Ectodermal cell (in vitro differentiated cells): Measurements from ENCODE around the gene KRT31.
"Not testable (repeated sequence)": the region's sequence is repeated elsewhere in the genome, so short reads cannot be mapped to it uniquely, and the experiment has no call there.

Experiments used
- H3K27ac ChIP-seq: 2 replicates; pipeline ENCODE4 v1.7.0; 2013; ENCODE audit warnings: mild to moderate bottlenecking, low read depth, low read length; ENCODE audit not compliant: insufficient read depth, poor library complexity, severe bottlenecking
- H3K27me3 ChIP-seq: 2 replicates; pipeline ENCODE4 v1.7.0; 2013; ENCODE audit warnings: mild to moderate bottlenecking, low read length; ENCODE audit not compliant: insufficient read depth, control insufficient read depth, poor library complexity, severe bottlenecking
- H3K36me3 ChIP-seq: one replicate; pipeline ENCODE4 v1.7.0; 2013; ENCODE audit warnings: low read length; ENCODE audit not compliant: control insufficient read depth, insufficient read depth
- H3K4me1 ChIP-seq: one replicate; pipeline ENCODE4 v1.7.0; 2013; ENCODE audit warnings: low read length; ENCODE audit not compliant: control insufficient read depth, insufficient read depth
- H3K4me3 ChIP-seq: 2 replicates; pipeline ENCODE4 v1.7.0; 2013; ENCODE audit warnings: low read depth, low read length, control low read depth; ENCODE audit not compliant: insufficient read depth
- H3K9me3 ChIP-seq: 2 replicates; pipeline ENCODE4 v1.7.0; 2013; ENCODE audit warnings: mild to moderate bottlenecking, low read length, moderate library complexity; ENCODE audit not compliant: control insufficient read depth
- WGBS, 2 experiments: methylation state at CpG; one replicate each; pipeline ENCODE4 v1.1.7; 2013; ENCODE audit warnings: missing lambda C conversion rate in 2 of 2; 5-methylcytosine and 5-hydroxymethylcytosine counted together

Gene KRT31

DNA sequence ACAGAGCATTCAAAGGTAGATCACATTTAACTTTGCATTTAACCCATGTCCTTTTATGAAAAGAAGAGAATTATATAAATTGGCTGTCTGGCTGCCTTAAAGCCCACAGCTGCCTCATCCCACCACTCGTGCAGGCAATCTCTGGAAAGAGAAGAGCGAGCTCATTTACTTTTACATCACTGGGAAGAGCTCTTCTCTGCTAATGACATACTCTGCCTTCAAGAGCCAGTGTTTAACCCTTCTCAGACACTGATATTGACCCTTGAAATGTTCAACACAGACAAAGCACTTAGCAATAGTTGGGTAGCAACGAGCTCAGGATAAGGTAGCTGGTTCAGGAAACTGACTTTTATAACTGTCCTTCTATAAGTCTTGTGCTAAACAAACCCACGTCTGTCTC is 36.6 kb upstream of the KRT31 start:
- H3K27ac ChIP-seq = no peak overlapping the region
- no peaks in the 10 kb centered on the region for H3K4me1 ChIP-seq
- H3K4me3 ChIP-seq = no peak overlapping the region
- no peaks in the 10 kb centered on the region for H3K27me3 ChIP-seq
- WGBS, 2 experiments = 87 to 90% methylated on average over 4 of the region's 4 CpGs
- no peaks in the 10 kb centered on the region for H3K36me3 ChIP-seq
- no peaks in the 10 kb centered on the region for H3K9me3 ChIP-seq

DNA sequence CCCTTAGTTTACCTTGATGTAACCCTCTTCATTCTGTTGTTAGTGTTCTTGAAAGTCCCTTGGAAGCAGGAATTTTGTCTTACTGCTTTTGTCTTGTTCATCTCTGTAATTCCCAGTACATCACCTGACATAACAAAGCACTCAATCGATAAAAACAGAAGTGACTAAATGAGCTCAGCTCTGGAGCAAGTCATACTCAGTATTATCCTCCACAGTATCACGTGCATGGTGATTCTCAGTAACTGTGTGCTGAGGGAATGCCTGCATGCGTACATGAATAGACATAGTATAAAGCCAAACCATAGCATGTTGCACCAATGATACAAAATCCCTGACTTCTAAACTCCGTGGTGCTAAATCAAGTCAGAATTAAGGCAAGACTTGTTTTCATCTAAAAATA is 36.2 kb upstream of the KRT31 start:
- no peak overlapping the region for H3K27ac ChIP-seq
- H3K4me1 ChIP-seq = no peaks in the 10 kb centered on the region
- H3K36me3 ChIP-seq = no peaks in the 10 kb centered on the region
- no peaks in the 10 kb centered on the region for H3K9me3 ChIP-seq
- no peaks in the 10 kb centered on the region for H3K27me3 ChIP-seq
- 67 to 73% methylated on average over 4 of the region's 4 CpGs for whole genome bisulfite sequencing, 2 experiments
- H3K4me3 ChIP-seq = no peak overlapping the region

DNA sequence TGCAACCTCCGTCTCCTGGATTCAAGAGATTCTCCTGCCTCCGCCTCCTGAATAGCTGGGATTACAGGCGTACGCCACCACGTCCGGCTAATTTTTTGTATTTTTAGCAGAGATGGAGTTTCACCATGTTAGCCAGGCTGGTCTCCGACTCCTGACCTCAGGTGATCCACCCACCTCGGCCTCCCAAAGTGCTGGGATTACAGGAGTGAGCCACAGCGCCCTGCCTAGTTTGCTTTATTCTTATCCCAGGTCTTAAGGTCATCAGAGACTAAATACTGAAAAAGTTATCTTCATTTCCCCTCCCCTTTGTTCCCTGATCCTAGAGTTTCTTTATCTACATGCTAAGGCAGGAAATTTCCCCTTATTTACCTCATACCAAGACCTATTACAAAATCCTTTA is 33.0 kb upstream of the KRT31 start:
- not testable (repeated sequence) for H3K27ac ChIP-seq, H3K27me3 ChIP-seq, H3K4me3 ChIP-seq, H3K9me3 ChIP-seq, H3K4me1 ChIP-seq, H3K36me3 ChIP-seq
- WGBS, 2 experiments = 90 to 92% methylated on average over 9 of the region's 9 CpGs

DNA sequence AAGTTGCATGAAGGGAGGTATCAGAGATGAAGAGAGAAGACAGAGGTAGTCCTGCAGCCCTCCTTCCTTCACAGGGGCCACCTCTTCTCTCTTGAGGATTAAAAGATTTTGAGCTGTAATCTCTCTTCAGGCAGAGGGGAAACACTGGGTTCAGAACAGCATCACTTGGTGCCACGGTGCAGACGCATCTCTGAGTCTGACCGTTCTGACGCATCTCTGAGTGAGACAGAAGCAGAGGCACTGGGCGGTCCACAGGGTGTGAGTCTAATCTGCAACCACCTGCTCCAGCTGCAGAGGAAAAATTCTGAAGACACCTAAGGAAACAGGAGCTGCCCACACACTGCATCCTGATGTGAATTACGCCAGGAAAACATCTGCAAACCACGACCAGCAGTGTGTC is 32.3 kb upstream of the KRT31 start:
- no peaks in the 10 kb centered on the region for H3K9me3 ChIP-seq
- no peaks in the 10 kb centered on the region for H3K27me3 ChIP-seq
- no peak overlapping the region for H3K27ac ChIP-seq
- no peaks in the 10 kb centered on the region for H3K36me3 ChIP-seq
- no peak overlapping the region for H3K4me3 ChIP-seq
- WGBS, 2 experiments = 91 to 92% methylated on average over 7 of the region's 7 CpGs
- no peaks in the 10 kb centered on the region for H3K4me1 ChIP-seq

DNA sequence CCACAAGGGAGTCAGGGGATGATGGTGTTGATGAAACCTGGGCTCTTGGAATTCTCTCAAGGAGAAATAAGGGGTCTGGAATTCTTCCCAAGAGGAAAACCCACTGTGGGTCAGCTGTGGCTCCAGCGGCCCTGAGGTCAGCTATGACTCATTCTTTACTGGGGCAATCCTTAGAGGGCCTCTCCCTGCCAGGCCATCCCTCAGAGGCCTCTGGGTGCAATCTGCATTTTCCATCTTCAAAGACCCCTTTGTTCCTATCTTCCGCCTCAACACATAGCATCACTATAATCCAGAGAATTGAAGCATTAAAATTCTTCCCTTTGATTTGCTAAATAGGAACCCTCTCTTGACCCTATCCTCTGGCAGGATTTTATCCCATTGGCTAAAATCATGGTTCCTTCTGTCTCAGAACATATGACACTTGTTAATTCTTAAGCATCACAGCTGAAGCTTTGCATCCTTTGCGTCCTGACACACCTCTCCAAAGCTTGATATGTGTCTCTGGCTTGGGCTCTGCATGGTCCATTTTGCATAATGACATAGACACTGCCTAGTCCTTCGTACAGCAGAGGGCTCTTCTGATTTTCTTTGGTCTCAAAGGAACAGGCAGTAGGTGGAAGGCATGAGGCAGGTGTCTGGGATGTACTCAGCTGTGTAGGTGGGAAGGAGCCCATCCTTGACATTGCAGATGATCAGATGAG is 31.3 kb upstream of the KRT31 start:
- H3K4me3 ChIP-seq = no peak overlapping the region
- WGBS, 2 experiments = 64 to 71% methylated on average over 4 of the region's 4 CpGs
- H3K9me3 ChIP-seq = no peaks in the 10 kb centered on the region
- no peaks in the 10 kb centered on the region for H3K4me1 ChIP-seq
- H3K36me3 ChIP-seq = no peaks in the 10 kb centered on the region
- H3K27ac ChIP-seq = no peak overlapping the region
- H3K27me3 ChIP-seq = no peaks in the 10 kb centered on the region

DNA sequence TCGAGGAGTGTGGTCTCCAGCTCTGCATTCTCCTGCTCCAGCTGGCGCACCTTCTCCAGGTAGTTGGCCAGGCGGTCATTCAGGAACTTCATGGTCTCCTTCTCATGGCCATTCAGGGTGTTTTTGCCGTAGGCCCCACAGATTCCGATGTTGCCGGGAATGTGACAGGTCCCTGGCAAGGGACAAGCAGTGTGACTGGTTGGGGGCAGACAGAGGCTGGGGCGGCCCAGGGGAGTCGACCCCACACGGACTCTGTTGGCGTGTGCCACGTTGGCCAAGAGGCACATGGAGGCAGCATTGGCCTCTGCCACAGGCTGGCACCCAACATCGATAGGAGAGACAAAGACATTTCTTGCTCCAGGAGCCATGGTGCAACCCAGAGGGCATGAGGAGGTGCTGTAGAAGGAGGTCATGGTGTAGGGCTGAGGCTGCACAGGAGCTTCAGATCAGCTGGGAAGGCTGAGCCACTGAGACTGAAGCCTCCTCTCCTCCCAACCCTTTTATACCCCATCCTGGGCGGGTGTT is 26.8 kb upstream of the KRT31 start, which contains the start of gene KRT37:
TSS of gene KRT37 (minus strand) at position 475 of the 525 bp plus-strand sequence. CDS start at position 413, 62 bp downstream.
- Histone ChIP-seq H3K9me3 (no peaks in the 10 kb centered on the region), H3K4me3 (no peak within 1 kb of the TSS)
- 95 to 96% methylated on average over 12 of the region's 13 CpGs for whole genome bisulfite sequencing, 2 experiments

DNA sequence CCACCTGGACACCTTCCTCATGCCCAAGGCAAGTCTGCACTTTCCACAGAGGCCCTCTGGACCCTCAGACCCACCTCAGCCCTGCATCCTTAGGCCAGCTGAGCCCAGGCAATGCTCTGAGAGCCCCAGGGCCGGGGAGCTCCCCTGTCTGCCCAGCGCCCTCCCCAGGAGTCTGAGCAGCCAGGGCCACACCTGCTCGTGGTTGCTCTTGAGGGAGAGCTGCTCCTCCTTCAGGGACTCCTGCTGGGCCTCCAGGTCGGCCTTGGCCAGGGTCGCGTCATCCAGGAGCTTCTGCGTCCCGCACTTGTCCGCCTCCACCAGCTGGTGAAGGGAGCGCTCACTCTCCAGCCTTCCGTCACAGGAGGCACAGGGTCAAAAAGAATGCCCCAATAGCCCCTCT is 25.2 kb upstream of the KRT31 start:
- 85 to 89% methylated on average over 11 of the region's 11 CpGs for WGBS, 2 experiments
- not testable (repeated sequence) for H3K27ac ChIP-seq, H3K9me3 ChIP-seq, H3K4me3 ChIP-seq, H3K4me1 ChIP-seq, H3K27me3 ChIP-seq, H3K36me3 ChIP-seq

More for the DNA sequence above, 26.8 kb upstream of the KRT31 start, which contains the start of gene KRT37:
- no peaks in the 10 kb centered on the region for H3K36me3 ChIP-seq
- no peak within 1 kb of the TSS for H3K27ac ChIP-seq
- no peaks in the 10 kb centered on the region for H3K4me1 ChIP-seq
- no peaks in the 10 kb centered on the region for H3K27me3 ChIP-seq

DNA sequence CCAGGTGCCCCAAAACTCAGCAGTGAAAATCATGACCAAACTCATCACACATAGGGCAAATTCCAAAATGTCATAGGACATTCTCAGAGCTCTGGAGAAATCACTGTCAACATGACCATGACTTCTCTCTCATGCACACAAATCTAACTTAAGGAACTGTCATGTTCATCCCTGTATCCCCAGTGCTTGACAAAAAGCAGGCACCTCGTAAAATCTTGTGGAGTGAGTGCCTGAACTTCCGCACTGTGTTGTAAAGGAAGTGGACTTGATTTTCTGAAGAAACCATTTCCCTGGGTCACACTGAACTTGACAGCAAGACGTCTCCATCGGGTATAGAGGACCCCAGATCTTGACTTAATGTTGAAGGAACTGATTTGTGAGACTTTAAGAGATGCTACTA is 24.2 kb upstream of the KRT31 start:
- H3K4me1 ChIP-seq = no peaks in the 10 kb centered on the region
- H3K9me3 ChIP-seq = no peaks in the 10 kb centered on the region
- no peak overlapping the region for H3K4me3 ChIP-seq
- no peaks in the 10 kb centered on the region for H3K36me3 ChIP-seq
- no peak overlapping the region for H3K27ac ChIP-seq
- H3K27me3 ChIP-seq = no peaks in the 10 kb centered on the region
- WGBS, 2 experiments = 89 to 92% methylated on average over 4 of the region's 4 CpGs

DNA sequence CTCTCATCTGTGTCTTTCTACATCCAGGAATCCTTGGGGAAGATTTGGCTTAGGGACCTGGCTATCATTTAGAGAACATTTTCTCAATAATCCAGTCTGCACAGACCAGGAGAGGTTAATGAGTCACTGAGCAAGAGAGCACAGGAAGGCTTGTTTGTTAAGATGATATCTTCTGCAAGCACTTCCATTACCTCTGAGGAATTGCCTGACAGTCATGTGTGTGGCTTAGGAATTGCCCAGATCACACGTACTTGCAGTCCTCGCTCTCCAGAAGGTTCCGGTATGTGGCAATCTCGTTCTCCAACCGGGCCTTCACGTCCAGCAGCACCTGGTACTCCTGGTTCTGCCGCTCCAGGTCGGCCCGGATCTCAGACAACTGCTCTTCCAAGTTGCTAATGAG is 23.7 kb upstream of the KRT31 start:
- no peaks in the 10 kb centered on the region for H3K36me3 ChIP-seq
- WGBS, 2 experiments = 93 to 96% methylated on average over 9 of the region's 9 CpGs
- no peaks in the 10 kb centered on the region for H3K27me3 ChIP-seq
- no peak overlapping the region for H3K27ac ChIP-seq
- no peaks in the 10 kb centered on the region for H3K9me3 ChIP-seq
- H3K4me1 ChIP-seq = no peaks in the 10 kb centered on the region
- H3K4me3 ChIP-seq = no peak overlapping the region

DNA sequence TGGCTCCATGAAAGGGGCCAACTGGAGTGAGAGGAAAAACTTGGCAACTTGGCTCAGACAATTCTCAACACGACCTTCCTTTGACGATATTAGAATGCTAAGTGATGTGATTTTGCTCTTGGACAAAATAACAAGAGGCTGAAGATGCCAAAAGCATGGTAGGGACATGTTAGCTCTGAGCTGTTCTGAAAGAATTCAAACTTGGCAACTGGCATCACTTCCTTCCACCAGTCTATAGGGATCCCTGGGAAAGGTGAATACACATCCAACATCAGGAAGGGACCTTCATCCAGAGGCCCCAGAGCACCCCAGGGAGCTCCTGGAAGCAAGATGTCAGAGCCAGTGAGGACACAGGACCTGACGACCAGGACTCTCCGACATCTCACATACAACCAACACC is 22.7 kb upstream of the KRT31 start:
- Histone ChIP-seq H3K36me3 (no peaks in the 10 kb centered on the region), H3K4me3 (no peak overlapping the region), H3K27me3 (no peaks in the 10 kb centered on the region), H3K9me3 (no peaks in the 10 kb centered on the region), H3K27ac (no peak overlapping the region), H3K4me1 (no peaks in the 10 kb centered on the region)
- WGBS, 2 experiments = 84 to 85% methylated on average over 3 to 4 of the region's 4 CpGs
